H1 (cell line): ENCODE results near the gene TRIM46. TPM values are rescaled to one million over a fixed set of nuclear protein-coding genes. Genes with fewer than 3 reads are reported as not detected.
"Not testable (repeated sequence)": the region's sequence is repeated elsewhere in the genome, so short reads cannot be mapped to it uniquely, and the experiment has no call there.

ENCODE experiments used
- CTCF ChIA-PET: fragments of 300-600 bp; sonication (Branson Sonifier 250); formaldehyde crosslinking; loops from one replicate; lab custom pipeline; 2021; ENCODE audit not compliant: partially characterized antibody; lab: Charles Lee
- POLR2A ChIA-PET: fragments of 300-600 bp; sonication (Branson Sonifier 250); formaldehyde crosslinking; loops from one replicate; lab custom pipeline; 2021; ENCODE audit warnings: inconsistent platforms; ENCODE audit not compliant: partially characterized antibody; lab: Charles Lee
- DNase-seq, 2 experiments: peaks; one replicate each; pipeline versions ENCODE4 v3.0.0 to v3.0.0-alpha.2; 2010 to 2022; ENCODE audit warnings: low spot score in 2 of 2, low read depth in 1 of 2, mixed read lengths in 1 of 2
- FAIRE-seq: peaks from 2 replicates; lab custom pipeline; 2011; peaks lifted over from hg19 to GRCh38; lab: Jason Lieb, UNC
- H2AFZ ChIP-seq: 2 replicates; pipeline ENCODE4 v1.8.1; 2012; ENCODE audit warnings: low read length, inconsistent platforms
- H2AK5ac ChIP-seq: 2 replicates; pipeline ENCODE4 v1.6.1; 2013; ENCODE audit warnings: low read depth, low read length
- H2BK120ac ChIP-seq: replicated peaks from 2 replicates; pipeline ENCODE3; 2013; ENCODE audit warnings: low read depth, low read length, inconsistent platforms
- H2BK12ac ChIP-seq: 2 replicates; pipeline ENCODE4 v1.6.1; 2013; ENCODE audit warnings: low read depth, low read length
- H2BK15ac ChIP-seq: 2 replicates; pipeline ENCODE4 v1.6.1; 2013; ENCODE audit warnings: low read length
- H2BK20ac ChIP-seq: 2 replicates; pipeline ENCODE4 v1.6.1; 2013; ENCODE audit warnings: low read length
- H2BK5ac ChIP-seq: 2 replicates; pipeline ENCODE4 v1.6.1; 2013; ENCODE audit warnings: low read depth, low read length
- H3K14ac ChIP-seq: 2 replicates; pipeline ENCODE4 v1.6.1; 2013; ENCODE audit warnings: inconsistent platforms; ENCODE audit not compliant: insufficient read length
- H3K18ac ChIP-seq: 2 replicates; pipeline ENCODE4 v1.6.1; 2013; ENCODE audit warnings: low read length; ENCODE audit errors: extremely low read depth
- H3K23ac ChIP-seq: 2 replicates; pipeline ENCODE4 v1.6.1; 2013; ENCODE audit warnings: inconsistent platforms; ENCODE audit not compliant: insufficient read length
- H3K23me2 ChIP-seq: 2 replicates; pipeline ENCODE4 v1.6.1; 2013; ENCODE audit warnings: low read depth, low read length
- H3K27ac ChIP-seq: 2 replicates; pipeline ENCODE4 v1.6.1; 2011; ENCODE audit warnings: low read depth, low read length, inconsistent platforms
- H3K27me3 ChIP-seq, 4 experiments: replicated peaks in 1 of 4; 1 replicate in 1 of 4; 2 replicates in 3 of 4; pipeline versions ENCODE4 v1.6.1 to v1.8.1; 2011 to 2013; ENCODE audit warnings: low read length in 3 of 4, mild to moderate bottlenecking in 3 of 4, inconsistent platforms in 2 of 4, mixed read lengths in 2 of 4, moderate library complexity in 1 of 4; ENCODE audit not compliant: control insufficient read depth in 3 of 4, insufficient read depth in 3 of 4; ENCODE audit errors: extremely low read depth in 1 of 4
- H3K36me3 ChIP-seq, 4 experiments: 2 replicates each; pipeline versions ENCODE4 v1.6.1 to v1.8.1; 2011 to 2013; ENCODE audit warnings: mild to moderate bottlenecking in 4 of 4, low read length in 3 of 4, moderate library complexity in 2 of 4, control low read depth in 1 of 4, inconsistent platforms in 1 of 4; ENCODE audit not compliant: insufficient read depth in 4 of 4, control insufficient read depth in 2 of 4
- H3K4ac ChIP-seq: replicated peaks from 2 replicates; pipeline ENCODE3; 2013; ENCODE audit warnings: low read length, low read depth, mixed read lengths, inconsistent platforms; ENCODE audit not compliant: insufficient read length
- H3K4me1 ChIP-seq, 4 experiments: replicated peaks in 1 of 4; 1 replicate in 1 of 4; 2 replicates in 3 of 4; pipeline versions ENCODE4 v1.6.1 to v1.8.1; 2011 to 2013; ENCODE audit warnings: low read length in 3 of 4, inconsistent platforms in 2 of 4, mixed read lengths in 1 of 4; ENCODE audit not compliant: insufficient read depth in 4 of 4, control insufficient read depth in 3 of 4
- H3K4me2 ChIP-seq, 2 experiments: 2 replicates each; pipeline versions ENCODE4 v1.6.1 to v1.8.1; 2011 to 2013; ENCODE audit warnings: low read depth in 2 of 2, low read length in 2 of 2, control low read depth in 1 of 2, inconsistent platforms in 1 of 2, mild to moderate bottlenecking in 1 of 2; ENCODE audit not compliant: insufficient read depth in 1 of 2
- H3K4me3 ChIP-seq, 4 experiments: fragments of 200-600, 300-600 bp in 1 of 4; sonication (generic), shearing (Covaris generic), sonication (Bioruptor Twin) in 1 of 4; 2 replicates each; pipeline versions ENCODE4 v1.5.1 to v1.8.1; 2011 to 2016; ENCODE audit warnings: low read length in 4 of 4, low read depth in 3 of 4, control low read depth in 2 of 4, inconsistent platforms in 2 of 4, mild to moderate bottlenecking in 2 of 4, mixed read lengths in 1 of 4, moderate library complexity in 1 of 4; ENCODE audit not compliant: insufficient read depth in 2 of 4; ENCODE audit errors: extremely low read depth in 1 of 4
- H3K56ac ChIP-seq: replicated peaks from 2 replicates; pipeline ENCODE3; 2013; ENCODE audit warnings: low read depth, mild to moderate bottlenecking, mixed read lengths, low read length, inconsistent platforms; ENCODE audit not compliant: insufficient read length
- H3K79me1 ChIP-seq: 2 replicates; pipeline ENCODE4 v1.6.1; 2013; ENCODE audit warnings: low read depth, low read length, control low read depth
- H3K79me2 ChIP-seq, 2 experiments: 2 replicates each; pipeline versions ENCODE4 v1.6.1 to v1.8.1; 2012 to 2013; ENCODE audit warnings: low read length in 2 of 2, mild to moderate bottlenecking in 2 of 2, inconsistent platforms in 1 of 2; ENCODE audit not compliant: insufficient read depth in 2 of 2, control insufficient read depth in 1 of 2
- H3K9ac ChIP-seq, 4 experiments: replicated peaks in 1 of 4; 1 replicate in 1 of 4; 2 replicates in 3 of 4; pipeline versions ENCODE4 v1.6.1 to v1.8.1; 2011 to 2013; ENCODE audit warnings: low read depth in 3 of 4, low read length in 3 of 4, control low read depth in 2 of 4, mild to moderate bottlenecking in 2 of 4, moderate library complexity in 2 of 4, inconsistent platforms in 1 of 4; ENCODE audit errors: extremely low read depth in 1 of 4
- H3K9me3 ChIP-seq, 2 experiments: 2 replicates each; pipeline versions ENCODE4 v1.6.1 to v1.8.1; 2012 to 2013; ENCODE audit warnings: mild to moderate bottlenecking in 2 of 2, moderate library complexity in 2 of 2, control low read depth in 1 of 2, inconsistent platforms in 1 of 2, low read depth in 1 of 2, low read length in 1 of 2, mixed read lengths in 1 of 2; ENCODE audit not compliant: insufficient read depth in 2 of 2
- H4K20me1 ChIP-seq, 2 experiments: replicated peaks in 1 of 2; 2 replicates each; pipeline versions ENCODE3 to v1.8.1; 2011 to 2013; ENCODE audit warnings: inconsistent platforms in 2 of 2, low read length in 2 of 2, mild to moderate bottlenecking in 1 of 2; ENCODE audit not compliant: insufficient read depth in 2 of 2, control insufficient read depth in 1 of 2
- H4K5ac ChIP-seq: 2 replicates; pipeline ENCODE4 v1.6.1; 2013; ENCODE audit warnings: low read length, low read depth, mixed read lengths, inconsistent platforms; ENCODE audit not compliant: insufficient read length
- H4K8ac ChIP-seq: 2 replicates; pipeline ENCODE4 v1.8.0; 2013; ENCODE audit warnings: mild to moderate bottlenecking, moderate library complexity, low read length, inconsistent platforms; ENCODE audit not compliant: insufficient read depth; ENCODE audit errors: extremely low read depth
- H4K91ac ChIP-seq: replicated peaks from 2 replicates; pipeline ENCODE3; 2013; ENCODE audit warnings: low read length, mixed read lengths, inconsistent platforms; ENCODE audit not compliant: insufficient read length
- WGBS, 2 experiments: shearing (Covaris generic) in 1 of 2; methylation state at CpG; one replicate each; pipeline versions ENCODE4 v1.1.6 to v1.1.7; 2013 to 2015; ENCODE audit warnings: low lambda C conversion rate in 2 of 2, mixed read lengths in 2 of 2, inconsistent platforms in 1 of 2, low coverage in 1 of 2, missing lambda C conversion rate in 1 of 2; ENCODE audit not compliant: insufficient replicate concordance in 2 of 2, insufficient coverage in 1 of 2, insufficient read length in 1 of 2; ENCODE audit errors: extremely low coverage in 1 of 2, missing lambda C conversion rate in 1 of 2; 5-methylcytosine and 5-hydroxymethylcytosine counted together
- polyA plus RNA-seq, 7 experiments: library from polyadenylated mRNA; depleted of rRNA in 3 of 7; stranded (reverse) in 5 of 7; unstranded in 2 of 7; fragments of >200 nt in 5 of 7; fragments of 200-250 nt in 2 of 7; gene quantifications; 1 replicate in 5 of 7; 2 replicates in 1 of 7; 4 replicates in 1 of 7; pipeline versions ENCODE4 v1.2.1 to v1.2.3, GENCODE V29; 2011 to 2013; ENCODE audit warnings: missing spikeins in 2 of 7, mixed read lengths in 2 of 7
- total RNA-seq: library from RNA; stranded (reverse); fragmentation: NEBNext Ultra II Directional; extraction: Animal tissue kit (Norgen Biotek cat#: 25700); gene quantifications from 2 replicates; pipeline ENCODE4 v1.2.1, GENCODE V29; 2021

Gene TRIM46
- total and polyA plus RNA-seq, 2 of the 8 experiments (the other 6 are each of a cell fraction or from before 2014, with no cell fraction given), result 15.5 to 21.6 TPM

- H2BK20ac ChIP-seq, H3K4ac ChIP-seq, H4K20me1 ChIP-seq, H2BK5ac ChIP-seq, H3K23ac ChIP-seq, H3K4me2 ChIP-seq, H3K18ac ChIP-seq, H2AFZ ChIP-seq, H2AK5ac ChIP-seq, H3K36me3 ChIP-seq, H2BK12ac ChIP-seq, H3K27me3 ChIP-seq, H3K56ac ChIP-seq, H3K9me3 ChIP-seq, H4K5ac ChIP-seq, DNase-seq, H3K79me1 ChIP-seq, H4K8ac ChIP-seq, FAIRE-seq, H3K14ac ChIP-seq, H3K9ac ChIP-seq, H2BK15ac ChIP-seq, H2BK120ac ChIP-seq, H3K4me3 ChIP-seq, H3K79me2 ChIP-seq, H3K27ac ChIP-seq, H4K91ac ChIP-seq: not testable (repeated sequence)
- ChIA-PET POLR2A (interaction anchor here (1.7 kb wide), 1 partner anchor 17 kb away, joined by 3 read pairs; no protein-coding TSS in a partner anchor), CTCF (interaction anchor here (0.6 to 12.4 kb wide), 3 partner anchors 30 to 75 kb away, joined by 4 to 215 read pairs (median 187); partner anchors contain the start of genes DPM3, EFNA1 and SLC50A1)
- 93% methylated on average over 9 of the region's 11 CpGs; no CpG with 5 or more reads in 1 of the 2 experiments for WGBS, 2 experiments
- Histone ChIP-seq H3K23me2 (peaks cover 11% of the 10 kb centered on the region), H3K4me1 (peaks cover 2 to 17% (median 13%) of the 10 kb centered on the region in 4 experiments)
Observed at GRCh38 chr1:155164625-155165024, 9.0 kb upstream of the TRIM46 start.
